K562 (cell line): ENCODE measurements around the gene CRKL. TPM values are rescaled to one million over a fixed set of nuclear protein-coding genes. Genes with fewer than 3 reads are reported as not detected.

Experiments
- CEBPG ChIP-seq, 3 experiments: fragments of 200-800 bp in 1 of 3; sonication (Bioruptor generic) in 1 of 3; sonication (generic) in 1 of 3; formaldehyde crosslinking in 1 of 3; IDR thresholded peaks in 2 of 3; conservative IDR thresholded peaks in 1 of 3; 2 replicates each; pipeline versions ENCODE4 v1.6.1 to v1.8.0; 2016 to 2022; ENCODE audit warnings: missing compliant biosample characterization in 2 of 3, missing genetic modification characterization in 2 of 3, mild to moderate bottlenecking in 1 of 3, missing genetic modification reagents in 1 of 3
- HDAC8 ChIP-seq: fragments of 450-650 bp; IDR thresholded peaks from 2 replicates; pipeline ENCODE4 v1.6.1; 2016; ENCODE audit warnings: mild to moderate bottlenecking, missing genetic modification characterization, moderate library complexity, missing compliant biosample characterization
- MAZ ChIP-seq, 2 experiments: fragments of 450-650 bp in 1 of 2; sonication (generic) in 1 of 2; formaldehyde crosslinking; IDR thresholded peaks in 1 of 2; conservative IDR thresholded peaks in 1 of 2; 2 replicates each; pipeline versions ENCODE4 v1.4.0 to v1.5.0; 2020; ENCODE audit warnings: mild to moderate bottlenecking in 1 of 2, missing genetic modification reagents in 1 of 2
- PHF20 ChIP-seq: fragments of 450-650 bp; IDR thresholded peaks from 2 replicates; pipeline ENCODE4 v1.6.1; 2018; ENCODE audit not compliant: partially characterized antibody
- PRPF4 ChIP-seq: fragments of 200-400 bp; formaldehyde crosslinking; IDR thresholded peaks from one replicate; pipeline ENCODE4 v1.6.1; 2017; ENCODE audit warnings: low read length, low read depth, mild to moderate bottlenecking; ENCODE audit not compliant: insufficient read depth, poor library complexity, severe bottlenecking
- SIRT6 ChIP-seq: IDR thresholded peaks from one replicate; pipeline ENCODE4 v1.6.1; 2012; ENCODE audit warnings: low read depth, mild to moderate bottlenecking, control low read depth, inconsistent platforms, low read length, moderate library complexity
- polyA plus RNA-seq, 8 experiments: library from polyadenylated mRNA; depleted of rRNA in 4 of 8; stranded (reverse) in 5 of 8; unstranded in 3 of 8; fragments of >200 nt; fragmentation: Nextera tagmentation in 2 of 8; fragmentation: Illumina TruSeq in 1 of 8; extraction: Ambion mirVana in 2 of 8; extraction: Trizol in 1 of 8; gene quantifications; 2 replicates each; pipeline versions ENCODE4 v1.2.1 to v1.2.3, GENCODE V29; 2011 to 2014; ENCODE audit warnings: inconsistent platforms in 1 of 8, missing spikeins in 1 of 8
- total RNA-seq, 7 experiments: library from RNA; depleted of rRNA in 6 of 7; stranded (reverse); fragments of >200 nt in 6 of 7; fragmentation: Illumina TruSeq in 2 of 7; extraction: Trizol in 2 of 7; gene quantifications; 2 replicates each; pipeline versions ENCODE4 v1.2.1 to v1.2.3, GENCODE V29; 2011 to 2021; ENCODE audit warnings: low replicate concordance in 1 of 7
- TF ChIP-seq, protein P1 (sequence below): fragments of 250-450 bp; sonication (Bioruptor Pico); IDR thresholded peaks from 2 replicates; pipeline ENCODE4 v1.4.0; 2020; ENCODE audit warnings: mild to moderate bottlenecking, moderate library complexity
- TF ChIP-seq, protein P2 (sequence below): fragments of 250-450 bp; sonication (Bioruptor Pico); IDR thresholded peaks from 2 replicates; pipeline ENCODE4 v1.8.0; 2022; ENCODE audit warnings: moderate library complexity, mild to moderate bottlenecking, inconsistent platforms
- TF ChIP-seq, protein P3 (sequence below), 2 experiments: fragments of 450-650 bp; formaldehyde crosslinking in 1 of 2; IDR thresholded peaks; 2 replicates each; pipeline versions ENCODE4 v1.4.0 to v1.6.1; 2014 to 2020; ENCODE audit warnings: mild to moderate bottlenecking in 2 of 2, borderline replicate concordance in 1 of 2, low read depth in 1 of 2
- TF ChIP-seq, protein P4 (sequence below): fragments of 450-650 bp; formaldehyde crosslinking; IDR thresholded peaks from 2 replicates; pipeline ENCODE4 v1.4.0; 2022; ENCODE audit warnings: mild to moderate bottlenecking, moderate library complexity

Gene CRKL
- total and polyA plus RNA-seq, 9 of the 15 experiments (the other 6 are each of a cell fraction or from before 2014, with no cell fraction given): 100 to 263 (median 124) TPM

DNA sequence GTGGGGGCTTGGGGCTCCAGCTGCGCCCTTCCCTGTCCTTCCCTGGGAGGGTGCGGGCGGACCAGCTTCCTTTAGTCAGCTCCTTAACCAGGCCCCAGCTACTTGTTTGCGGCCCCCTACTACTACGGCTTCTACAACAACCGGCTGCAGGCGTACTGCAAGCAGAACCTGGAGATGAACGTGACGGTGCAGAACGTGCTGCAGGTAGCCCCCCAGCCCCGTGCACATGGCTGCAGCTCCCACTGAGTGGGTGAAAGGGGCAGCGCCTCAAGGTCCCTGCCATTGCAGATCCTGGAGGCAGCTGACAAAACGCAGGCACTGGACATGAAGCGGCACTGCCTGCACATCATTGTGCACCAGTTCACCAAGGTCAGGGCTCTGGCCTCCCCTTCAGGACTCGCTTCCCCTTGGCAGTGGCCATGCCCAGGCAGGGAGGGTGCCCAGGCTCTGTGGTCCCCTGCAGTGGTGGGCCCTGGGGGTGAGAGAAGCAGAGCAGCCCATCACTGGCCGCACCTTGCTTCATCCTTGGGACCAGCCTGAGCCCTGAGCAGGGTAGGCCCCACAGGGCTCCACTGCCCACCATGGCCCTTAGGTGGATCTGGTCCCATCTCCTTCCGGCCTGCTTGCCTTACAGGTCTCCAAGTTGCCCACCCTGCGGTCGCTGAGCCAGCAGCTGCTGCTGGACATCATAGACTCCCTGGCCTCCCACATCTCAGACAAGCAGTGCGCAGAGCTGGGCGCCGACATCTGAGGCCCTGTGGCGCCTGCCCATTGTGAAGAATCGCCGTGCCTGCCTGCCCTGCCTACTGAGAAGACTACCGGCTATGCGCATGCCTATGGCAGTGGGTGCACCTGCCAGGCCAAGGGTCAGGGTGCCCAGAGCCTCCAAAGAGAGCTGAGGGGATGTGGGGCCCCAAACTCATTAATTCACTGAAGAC is 79.7 kb downstream of the CRKL start (continued):
- 0 out of 4 replicates have a peak, but pooled peaks of 1 of the 2 experiments have one; percentile 36 for TF ChIP-seq MAZ (CRISPR knock-in tag; conservative IDR thresholded peaks at IDR 0.05 in 1 of 2, IDR thresholded peaks at IDR 0.05 in 1 of 2)
- no peak for TF ChIP-seq CEBPG (CRISPR knock-in tag; IDR thresholded peaks at IDR 0.05)
- no peak for TF ChIP-seq CEBPG (tag; conservative IDR thresholded peaks at IDR 0.05 in 1 of 2, IDR thresholded peaks at IDR 0.05 in 1 of 2)
- TF ChIP-seq SIRT6: peak; percentile 5
- no peak for TF ChIP-seq HDAC8 (tag)
- TF ChIP-seq, protein P1, sequence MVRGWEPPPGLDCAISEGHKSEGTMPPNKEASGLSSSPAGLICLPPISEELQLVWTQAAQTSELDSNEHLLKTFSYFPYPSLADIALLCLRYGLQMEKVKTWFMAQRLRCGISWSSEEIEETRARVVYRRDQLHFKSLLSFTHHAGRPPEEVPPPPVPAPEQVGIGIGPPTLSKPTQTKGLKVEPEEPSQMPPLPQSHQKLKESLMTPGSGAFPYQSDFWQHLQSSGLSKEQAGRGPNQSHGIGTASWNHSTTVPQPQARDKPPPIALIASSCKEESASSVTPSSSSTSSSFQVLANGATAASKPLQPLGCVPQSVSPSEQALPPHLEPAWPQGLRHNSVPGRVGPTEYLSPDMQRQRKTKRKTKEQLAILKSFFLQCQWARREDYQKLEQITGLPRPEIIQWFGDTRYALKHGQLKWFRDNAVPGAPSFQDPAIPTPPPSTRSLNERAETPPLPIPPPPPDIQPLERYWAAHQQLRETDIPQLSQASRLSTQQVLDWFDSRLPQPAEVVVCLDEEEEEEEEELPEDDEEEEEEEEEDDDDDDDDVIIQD (CRISPR knock-in tag): peak; percentile 38; the same call in 1 of the 2 replicates
- TF ChIP-seq PHF20: no peak
- no peak for TF ChIP-seq PRPF4
- TF ChIP-seq, protein P2, sequence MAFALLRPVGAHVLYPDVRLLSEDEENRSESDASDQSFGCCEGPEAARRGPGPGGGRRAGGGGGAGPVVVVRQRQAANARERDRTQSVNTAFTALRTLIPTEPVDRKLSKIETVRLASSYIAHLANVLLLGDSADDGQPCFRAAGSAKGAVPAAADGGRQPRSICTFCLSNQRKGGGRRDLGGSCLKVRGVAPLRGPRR: 0 out of 2 replicates have a peak, but pooled peaks have one; percentile 70
- TF ChIP-seq, protein P3, sequence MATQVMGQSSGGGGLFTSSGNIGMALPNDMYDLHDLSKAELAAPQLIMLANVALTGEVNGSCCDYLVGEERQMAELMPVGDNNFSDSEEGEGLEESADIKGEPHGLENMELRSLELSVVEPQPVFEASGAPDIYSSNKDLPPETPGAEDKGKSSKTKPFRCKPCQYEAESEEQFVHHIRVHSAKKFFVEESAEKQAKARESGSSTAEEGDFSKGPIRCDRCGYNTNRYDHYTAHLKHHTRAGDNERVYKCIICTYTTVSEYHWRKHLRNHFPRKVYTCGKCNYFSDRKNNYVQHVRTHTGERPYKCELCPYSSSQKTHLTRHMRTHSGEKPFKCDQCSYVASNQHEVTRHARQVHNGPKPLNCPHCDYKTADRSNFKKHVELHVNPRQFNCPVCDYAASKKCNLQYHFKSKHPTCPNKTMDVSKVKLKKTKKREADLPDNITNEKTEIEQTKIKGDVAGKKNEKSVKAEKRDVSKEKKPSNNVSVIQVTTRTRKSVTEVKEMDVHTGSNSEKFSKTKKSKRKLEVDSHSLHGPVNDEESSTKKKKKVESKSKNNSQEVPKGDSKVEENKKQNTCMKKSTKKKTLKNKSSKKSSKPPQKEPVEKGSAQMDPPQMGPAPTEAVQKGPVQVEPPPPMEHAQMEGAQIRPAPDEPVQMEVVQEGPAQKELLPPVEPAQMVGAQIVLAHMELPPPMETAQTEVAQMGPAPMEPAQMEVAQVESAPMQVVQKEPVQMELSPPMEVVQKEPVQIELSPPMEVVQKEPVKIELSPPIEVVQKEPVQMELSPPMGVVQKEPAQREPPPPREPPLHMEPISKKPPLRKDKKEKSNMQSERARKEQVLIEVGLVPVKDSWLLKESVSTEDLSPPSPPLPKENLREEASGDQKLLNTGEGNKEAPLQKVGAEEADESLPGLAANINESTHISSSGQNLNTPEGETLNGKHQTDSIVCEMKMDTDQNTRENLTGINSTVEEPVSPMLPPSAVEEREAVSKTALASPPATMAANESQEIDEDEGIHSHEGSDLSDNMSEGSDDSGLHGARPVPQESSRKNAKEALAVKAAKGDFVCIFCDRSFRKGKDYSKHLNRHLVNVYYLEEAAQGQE (IDR thresholded peaks at IDR 0.05; ENCODE audit: borderline replicate concordance): no peak
- TF ChIP-seq, protein P3 (CRISPR knock-in tag; IDR thresholded peaks at IDR 0.05; ENCODE audit: low read depth): 0 out of 2 replicates have a peak, but pooled peaks have one; percentile 11
- TF ChIP-seq, protein P4, sequence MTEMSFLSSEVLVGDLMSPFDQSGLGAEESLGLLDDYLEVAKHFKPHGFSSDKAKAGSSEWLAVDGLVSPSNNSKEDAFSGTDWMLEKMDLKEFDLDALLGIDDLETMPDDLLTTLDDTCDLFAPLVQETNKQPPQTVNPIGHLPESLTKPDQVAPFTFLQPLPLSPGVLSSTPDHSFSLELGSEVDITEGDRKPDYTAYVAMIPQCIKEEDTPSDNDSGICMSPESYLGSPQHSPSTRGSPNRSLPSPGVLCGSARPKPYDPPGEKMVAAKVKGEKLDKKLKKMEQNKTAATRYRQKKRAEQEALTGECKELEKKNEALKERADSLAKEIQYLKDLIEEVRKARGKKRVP (CRISPR knock-in tag): peak; percentile 25; the same call in 1 of the 2 replicates
